HFF-Myc (cell line): ENCODE measurements around the gene TAC3.
"Not testable (repeated sequence)": the region's sequence is repeated elsewhere in the genome, so short reads cannot be mapped to it uniquely, and the experiment has no call there.

ENCODE experiments used
- DNase-seq: peaks from one replicate; pipeline ENCODE4 v3.0.0-alpha.2; 2011; ENCODE audit warnings: low read depth; ENCODE audit errors: extremely low read depth
- H3K4me3 ChIP-seq: replicated peaks from 2 replicates; pipeline ENCODE4 v1.5.1; 2011; ENCODE audit warnings: low read depth, mild to moderate bottlenecking, control low read depth, low read length
- CTCF ChIP-seq: IDR thresholded peaks from 2 replicates; pipeline ENCODE4 v1.5.1; 2012; ENCODE audit warnings: mild to moderate bottlenecking, low read depth, low read length, control low read depth; ENCODE audit errors: missing control alignments

TAC3 gene

GRCh38 chr12:57016348-57016747, at the start of gene TAC3:
Gene TAC3, minus strand, starts transcription at chr12:57016529. Its CDS starts 732 bp downstream, at chr12:57015797.
- no peak within 1 kb of the TSS for H3K4me3 ChIP-seq
- DNase-seq = no peak
- TF ChIP-seq CTCF = no peak

GRCh38 chr12:57063991-57064685, 47.8 kb upstream of the TAC3 start:
- DNase-seq = no peak
- TF ChIP-seq CTCF = no peak
- no peak overlapping the region for H3K4me3 ChIP-seq

GRCh38 chr12:57058454-57058853, 42.1 kb upstream of the TAC3 start:
- TF ChIP-seq CTCF = no peak
- no peak for DNase-seq
- no peak overlapping the region for H3K4me3 ChIP-seq

- H3K4me3 ChIP-seq = no peak overlapping the region
- DNase-seq = no peak
- TF ChIP-seq CTCF = no peak
Measured at GRCh38 chr12:57057067-57057751, 40.9 kb upstream of the TAC3 start.

GRCh38 chr12:57055824-57056223, 39.5 kb upstream of the TAC3 start:
- no peak for DNase-seq
- H3K4me3 ChIP-seq = no peak overlapping the region
- no peak for TF ChIP-seq CTCF

- not testable (repeated sequence) for DNase-seq, H3K4me3 ChIP-seq
Measured at GRCh38 chr12:57053901-57054300, 37.6 kb upstream of the TAC3 start.

- not testable (repeated sequence) for DNase-seq, H3K4me3 ChIP-seq
Measured at GRCh38 chr12:57053146-57053545, 36.8 kb upstream of the TAC3 start.

GRCh38 chr12:57051011-57051410, 34.7 kb upstream of the TAC3 start:
- no peak overlapping the region for H3K4me3 ChIP-seq
- no peak for DNase-seq
- no peak for TF ChIP-seq CTCF
